LNCAP (cell line): ENCODE measurements around the gene ATAD1.

Experiments used
- CTCF ChIP-seq: fragments of 450-650 bp; IDR thresholded peaks from 2 replicates; pipeline ENCODE4 v1.5.1; 2017; ENCODE audit warnings: mild to moderate bottlenecking

The ATAD1 gene

GRCh38 chr10:87849001-87849400, 31.0 kb upstream of the ATAD1 start:
- TF ChIP-seq CTCF = no peak

GRCh38 chr10:87847550-87847949, 29.5 kb upstream of the ATAD1 start:
- TF ChIP-seq CTCF = no peak

GRCh38 chr10:87846023-87846422, 28.0 kb upstream of the ATAD1 start:
- no peak for TF ChIP-seq CTCF

- no peak for TF ChIP-seq CTCF
These were observed 27.6 kb upstream of the ATAD1 start for GRCh38 chr10:87845624-87845998.

- no peak for TF ChIP-seq CTCF
These were observed 27.0 kb upstream of the ATAD1 start for GRCh38 chr10:87844837-87845623.

- TF ChIP-seq CTCF = no peak
These were observed 25.7 kb upstream of the ATAD1 start for GRCh38 chr10:87843714-87844113.

- no peak for TF ChIP-seq CTCF
These were observed 24.9 kb upstream of the ATAD1 start for GRCh38 chr10:87842776-87843497.
